Activated T-helper 2 cell treated with anti-CD3 and anti-CD28 coated beads, Interferon-gamma antibody, Interleukin-2, Interleukin-4, amounts not matched to agents 10 μg/mL and 5 μg/mL and 100 μg/mL, durations not matched to agents 14 hours and 24 hours and 36 hours (primary cell): ENCODE measurements around the gene GRK5. TPM values are rescaled to one million over a fixed set of nuclear protein-coding genes. Genes with fewer than 3 reads are reported as not detected.

Source experiments
- DNase-seq: peaks from one replicate; pipeline ENCODE4 v3.0.0; 2021; ENCODE audit warnings: low spot score
- H3K27ac Mint-ChIP-seq: one replicate; pipeline ENCODE4 v1.8.0; 2021; ENCODE audit warnings: mixed read lengths
- H3K27me3 Mint-ChIP-seq: one replicate; pipeline ENCODE4 v1.8.0; 2021; ENCODE audit warnings: low read depth, mixed read lengths
- H3K36me3 Mint-ChIP-seq: one replicate; pipeline ENCODE4 v1.8.0; 2021; ENCODE audit warnings: low read depth, mixed read lengths
- H3K4me1 Mint-ChIP-seq: one replicate; pipeline ENCODE4 v1.8.0; 2021; ENCODE audit warnings: low read depth, mixed read lengths
- H3K4me3 Mint-ChIP-seq: one replicate; pipeline ENCODE4 v1.8.0; 2021; ENCODE audit warnings: low read depth, mild to moderate bottlenecking, moderate library complexity, mixed read lengths
- H3K9me3 Mint-ChIP-seq: one replicate; pipeline ENCODE4 v1.8.0; 2021; ENCODE audit warnings: mixed read lengths
- intact Hi-C: fragments of 100-400 bp; cut with micrococcal nuclease; formaldehyde crosslinking; loops from one replicate; pipeline ENCODE4 v1.15.1; 2023
- total RNA-seq: library from RNA; stranded (reverse); gene quantifications from 2 replicates; pipeline ENCODE4 v1.2.3, GENCODE V29; 2022

The GRK5 gene
- total RNA-seq, 1 donor from 2014 or later, result 24.4 TPM

DNA sequence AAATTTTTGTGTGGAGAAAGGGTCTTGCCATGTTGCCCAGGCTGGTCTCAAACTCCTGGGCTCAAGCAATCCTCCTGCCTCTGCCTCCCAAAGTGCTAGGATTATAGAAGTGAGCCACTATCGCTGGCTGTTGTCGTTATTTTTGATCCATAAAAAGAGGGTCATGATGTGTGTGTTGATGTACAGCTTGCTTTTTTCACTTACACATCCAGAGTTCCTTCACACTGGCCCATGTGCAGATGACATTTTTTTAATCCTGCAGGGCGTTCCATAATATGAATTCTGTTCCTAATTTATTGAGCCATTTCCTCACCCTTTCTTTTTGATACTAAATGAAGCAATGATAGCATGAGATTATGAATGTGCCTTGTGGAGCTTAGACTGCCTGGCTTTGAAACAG, 40.8 kb downstream of the GRK5 start:
- Mint-ChIP-seq H3K4me3 (no peak overlapping the region), H3K4me1 (peaks cover 27% of the 10 kb centered on the region), H3K27ac (no peak overlapping the region), H3K36me3 (no peaks in the 10 kb centered on the region), H3K9me3 (no peaks in the 10 kb centered on the region), H3K27me3 (no peaks in the 10 kb centered on the region)
- intact Hi-C loops, result no loop called here
- no peak for DNase-seq

DNA sequence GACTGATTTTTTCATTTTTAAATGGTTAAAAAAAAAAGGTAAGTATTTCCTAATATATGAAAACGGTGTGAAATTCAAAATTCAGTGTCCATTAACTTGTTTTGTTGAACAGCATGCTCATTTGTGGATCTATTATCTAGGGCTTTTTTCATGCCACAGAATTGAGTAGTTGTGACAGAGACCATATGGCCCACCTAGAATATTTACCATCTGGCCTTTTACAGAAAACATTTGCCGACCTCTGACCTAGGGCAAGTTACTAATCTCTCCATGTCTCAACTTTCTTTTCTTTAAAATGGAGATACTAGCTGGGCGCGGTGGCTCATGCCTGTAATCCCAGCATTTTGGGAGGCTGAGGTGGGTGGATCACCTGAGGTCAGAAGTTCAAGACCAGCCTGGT, 41.3 kb downstream of the GRK5 start:
- Mint-ChIP-seq H3K27ac (no peak overlapping the region), H3K27me3 (no peaks in the 10 kb centered on the region), H3K36me3 (no peaks in the 10 kb centered on the region), H3K4me3 (no peak overlapping the region), H3K4me1 (peaks cover 28% of the 10 kb centered on the region), H3K9me3 (no peaks in the 10 kb centered on the region)
- DNase-seq, result no peak
- intact Hi-C loops, result no loop called here

DNA sequence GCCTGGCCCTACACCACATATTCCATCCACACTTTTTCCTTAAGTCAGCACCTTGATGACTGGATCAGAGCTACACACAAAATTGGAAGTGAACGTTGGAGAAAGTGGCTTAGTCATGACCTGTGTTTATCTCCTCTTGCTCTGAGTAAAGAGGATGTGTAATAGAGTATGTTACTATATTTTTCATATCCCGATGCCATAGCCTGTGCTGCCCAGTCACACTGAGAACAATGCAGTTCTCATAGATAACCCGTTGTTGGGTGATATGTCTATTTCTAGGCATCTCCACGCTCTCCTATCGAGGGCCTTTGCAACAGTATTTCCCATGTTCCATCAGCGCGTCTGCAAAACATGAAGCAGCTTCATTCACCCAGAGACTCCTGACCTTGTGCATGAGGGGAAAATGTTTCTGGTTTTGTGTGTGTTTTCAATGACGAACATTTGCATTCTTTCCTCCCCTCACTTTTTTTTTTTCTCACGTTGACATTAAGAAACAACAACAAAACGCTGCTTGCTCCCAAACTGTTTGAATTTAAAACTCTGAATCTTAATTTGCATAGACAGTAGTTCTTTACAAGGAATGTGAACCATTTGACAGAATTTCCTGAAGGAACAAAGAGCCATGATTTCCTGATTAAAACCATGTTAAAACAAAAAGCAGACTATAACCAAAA, 43.4 kb downstream of the GRK5 start:
- no peak for DNase-seq
- intact Hi-C loops, result loop anchor here (1.0 to 2.0 kb wide), 4 partner anchors 30 to 64 kb away; no protein-coding TSS in a partner anchor
- H3K27ac Mint-ChIP-seq, result no peak overlapping the region
- no peaks in the 10 kb centered on the region for H3K9me3 Mint-ChIP-seq
- H3K27me3 Mint-ChIP-seq, result no peaks in the 10 kb centered on the region
- H3K4me3 Mint-ChIP-seq, result no peak overlapping the region
- H3K4me1 Mint-ChIP-seq, result peaks cover 34% of the 10 kb centered on the region
- H3K36me3 Mint-ChIP-seq, result no peaks in the 10 kb centered on the region

DNA sequence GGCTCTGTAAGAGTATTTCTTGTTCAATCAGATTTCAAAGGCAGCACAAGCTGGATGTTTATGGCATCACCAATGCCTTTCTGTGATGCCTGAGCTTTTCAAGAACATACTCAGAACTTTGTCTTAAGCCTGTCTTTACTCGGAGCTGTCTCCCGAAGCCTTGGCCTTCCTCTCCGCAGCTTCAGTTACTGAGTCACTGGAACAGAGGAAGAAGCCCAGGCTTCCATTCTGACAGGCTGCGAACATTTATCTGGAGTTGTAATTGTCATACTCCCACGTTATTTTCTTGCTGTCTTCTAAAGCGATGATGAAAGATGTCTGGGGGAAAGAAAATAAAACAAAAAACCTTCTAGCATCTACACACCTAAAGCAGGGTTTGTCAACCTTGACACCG, 43.9 kb downstream of the GRK5 start:
- H3K27ac Mint-ChIP-seq, result no peak overlapping the region
- DNase-seq, result no peak
- H3K4me3 Mint-ChIP-seq, result no peak overlapping the region
- no peaks in the 10 kb centered on the region for H3K9me3 Mint-ChIP-seq
- H3K27me3 Mint-ChIP-seq, result no peaks in the 10 kb centered on the region
- H3K4me1 Mint-ChIP-seq, result peaks cover 34% of the 10 kb centered on the region
- H3K36me3 Mint-ChIP-seq, result no peaks in the 10 kb centered on the region
- intact Hi-C loops, result loop anchor here (2.0 kb wide), 3 partner anchors 31 to 63 kb away; no protein-coding TSS in a partner anchor

DNA sequence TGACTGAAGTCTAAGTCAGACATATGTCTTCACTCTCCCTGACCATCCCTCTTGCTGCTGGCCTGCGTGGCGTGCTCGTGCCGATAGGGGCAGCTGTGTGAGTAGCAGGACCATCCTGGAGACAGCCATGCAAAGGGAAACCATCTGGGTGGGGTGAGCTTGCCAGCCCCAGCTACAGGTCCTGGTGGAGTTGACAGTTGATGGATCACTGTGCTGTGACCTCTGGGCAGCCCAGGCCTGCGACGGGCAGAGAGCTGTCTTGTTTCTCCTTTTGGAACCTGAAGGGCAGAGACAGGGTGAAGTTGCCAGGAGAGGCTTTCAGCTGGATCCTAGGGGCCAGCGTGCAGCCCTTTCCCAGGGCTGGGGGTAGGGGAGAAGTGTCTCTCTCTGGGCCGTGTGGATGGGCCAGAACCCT, 44.7 kb downstream of the GRK5 start:
- intact Hi-C loops, result no loop called here
- Mint-ChIP-seq H3K36me3 (no peaks in the 10 kb centered on the region), H3K27ac (no peak overlapping the region), H3K4me1 (peaks cover 33% of the 10 kb centered on the region), H3K27me3 (no peaks in the 10 kb centered on the region), H3K9me3 (no peaks in the 10 kb centered on the region), H3K4me3 (no peak overlapping the region)
- no peak for DNase-seq

DNA sequence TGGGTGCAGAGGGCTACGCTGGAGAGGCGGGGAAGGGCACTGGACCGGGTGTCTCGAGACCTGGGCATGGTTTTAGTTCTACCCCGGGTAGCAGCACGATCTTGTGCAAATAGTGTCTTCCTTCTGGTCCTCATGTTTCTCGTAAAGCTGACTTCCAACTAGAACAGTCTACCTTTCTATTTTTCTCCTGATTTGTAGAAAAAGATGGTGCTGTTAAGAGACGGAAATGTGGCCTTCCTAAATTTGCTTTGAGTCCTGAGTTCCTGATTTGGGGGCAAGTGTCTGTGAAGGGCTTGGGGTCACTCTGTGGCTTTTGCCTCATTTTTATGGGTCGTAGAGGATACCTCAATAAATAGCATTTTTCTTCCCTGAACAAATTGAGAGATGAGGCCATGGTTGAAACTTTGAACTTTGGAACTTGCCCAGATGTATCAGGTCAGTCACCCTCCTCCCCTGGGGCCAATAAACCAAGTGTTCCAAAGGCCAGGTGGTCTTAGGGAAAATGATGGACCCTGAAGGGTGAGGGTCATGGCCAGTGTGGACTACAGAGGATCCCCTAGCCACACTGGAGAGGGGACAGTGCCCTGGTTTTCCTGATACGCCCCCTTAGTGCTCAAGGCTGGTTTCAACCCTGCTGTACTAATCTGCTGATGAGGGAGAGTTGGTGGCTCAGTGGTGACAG, 45.2 kb downstream of the GRK5 start:
- Mint-ChIP-seq H3K36me3 (no peaks in the 10 kb centered on the region), H3K9me3 (no peaks in the 10 kb centered on the region), H3K27ac (no peak overlapping the region), H3K27me3 (no peaks in the 10 kb centered on the region), H3K4me1 (peaks cover 33% of the 10 kb centered on the region), H3K4me3 (no peak overlapping the region)
- DNase-seq, result no peak
- intact Hi-C loops, result loop anchor here (1.0 kb wide), 1 partner anchor 40 kb away; no protein-coding TSS in a partner anchor

DNA sequence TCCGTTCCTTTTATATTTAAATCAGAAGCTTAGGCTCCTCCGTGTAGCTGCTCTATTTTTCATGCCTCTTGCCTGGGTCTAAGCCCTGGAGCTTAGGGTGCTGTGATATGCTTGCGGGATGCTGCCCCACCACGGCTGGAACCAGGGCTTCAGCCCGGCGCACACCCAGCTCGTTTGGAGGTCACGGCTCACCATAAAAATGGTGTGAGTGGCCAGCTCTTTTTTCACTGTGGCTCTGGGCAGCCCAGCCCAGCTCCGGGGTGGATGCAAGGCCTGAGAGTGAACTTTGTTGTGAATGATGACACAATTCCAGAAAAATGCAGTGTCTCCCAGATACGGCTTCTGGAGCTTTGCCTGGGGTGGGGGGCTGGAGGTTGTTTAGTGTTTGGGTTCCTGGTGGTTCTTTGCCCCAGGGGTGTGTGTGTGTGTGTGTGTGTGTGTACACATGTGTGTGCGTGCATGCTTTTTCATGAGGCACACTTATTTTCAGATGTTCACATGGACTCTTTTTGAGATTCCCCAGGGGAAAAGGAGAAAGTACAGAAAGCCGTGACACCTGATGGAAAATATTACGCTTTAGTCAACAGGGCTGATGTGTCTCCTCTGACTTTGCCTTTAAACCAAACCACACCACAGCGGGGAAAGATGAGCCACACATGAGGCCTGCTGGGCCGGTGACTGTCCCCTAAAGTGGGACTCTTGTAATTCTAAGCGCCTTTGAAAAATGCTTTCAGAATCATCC, 46.2 kb downstream of the GRK5 start:
- DNase-seq, result no peak
- Mint-ChIP-seq H3K4me1 (peaks cover 33% of the 10 kb centered on the region), H3K9me3 (no peaks in the 10 kb centered on the region), H3K27ac (peak overlapping the region; percentile 89), H3K4me3 (no peak overlapping the region), H3K36me3 (no peaks in the 10 kb centered on the region), H3K27me3 (no peaks in the 10 kb centered on the region)
- intact Hi-C loops, result loop anchor here (1.0 kb wide), 2 partner anchors 16 to 41 kb away; no protein-coding TSS in a partner anchor

DNA sequence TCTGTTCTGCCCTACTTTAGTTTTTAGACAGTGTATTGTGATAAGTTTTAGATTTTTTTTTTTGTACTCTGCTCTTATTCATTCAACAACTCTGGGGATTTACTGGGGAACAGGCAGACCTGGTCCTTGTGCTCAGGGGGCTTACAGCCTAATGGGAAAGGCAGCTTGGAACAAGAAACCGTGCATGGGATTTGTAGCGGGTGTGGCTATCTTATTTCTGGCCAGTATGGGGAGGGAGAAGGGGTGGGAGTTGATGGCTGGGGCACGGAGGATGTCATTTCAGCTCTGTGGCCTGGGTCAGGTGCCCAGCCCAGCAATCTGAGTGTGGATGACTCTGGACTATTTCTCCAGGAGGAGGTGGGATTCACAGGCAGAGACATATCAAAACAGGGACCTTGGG, 47.0 kb downstream of the GRK5 start:
- Mint-ChIP-seq H3K9me3 (no peaks in the 10 kb centered on the region), H3K27ac (peak overlapping the region; percentile 89), H3K4me3 (no peak overlapping the region)

DNA sequence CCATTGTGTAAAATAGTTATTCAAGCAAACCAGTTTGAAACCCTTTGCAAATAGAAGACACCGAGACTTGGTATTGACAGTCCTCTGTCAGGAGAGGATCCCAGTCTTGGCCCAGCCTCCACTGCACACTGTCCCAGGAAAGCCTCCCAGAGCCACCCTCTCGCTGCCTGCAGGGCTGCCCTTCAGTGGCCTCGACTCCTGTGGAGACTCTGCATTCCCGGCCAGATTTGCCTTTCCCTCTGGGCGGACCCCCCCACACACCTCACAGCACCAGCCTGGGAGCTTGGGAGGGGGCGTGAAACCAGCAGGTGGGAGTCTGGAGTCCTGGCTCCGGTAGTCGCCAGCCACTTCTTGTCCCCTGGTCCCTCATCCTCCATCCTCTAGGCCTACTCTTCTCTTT, 48.7 kb downstream of the GRK5 start:
- Mint-ChIP-seq H3K4me3 (no peak overlapping the region), H3K9me3 (no peaks in the 10 kb centered on the region), H3K4me1 (peaks cover 28% of the 10 kb centered on the region), H3K27ac (no peak overlapping the region), H3K27me3 (no peaks in the 10 kb centered on the region), H3K36me3 (peaks cover 3% of the 10 kb centered on the region)
- intact Hi-C loops, result no loop called here
- DNase-seq, result no peak

More for the DNA sequence above, 47.0 kb downstream of the GRK5 start:
- peaks cover 34% of the 10 kb centered on the region for H3K4me1 Mint-ChIP-seq
- DNase-seq, result no peak
- no peaks in the 10 kb centered on the region for H3K27me3 Mint-ChIP-seq
- peaks cover 2% of the 10 kb centered on the region for H3K36me3 Mint-ChIP-seq
- intact Hi-C loops, result loop anchor here (1.0 kb wide), 1 partner anchor 15 kb away; no protein-coding TSS in a partner anchor

DNA sequence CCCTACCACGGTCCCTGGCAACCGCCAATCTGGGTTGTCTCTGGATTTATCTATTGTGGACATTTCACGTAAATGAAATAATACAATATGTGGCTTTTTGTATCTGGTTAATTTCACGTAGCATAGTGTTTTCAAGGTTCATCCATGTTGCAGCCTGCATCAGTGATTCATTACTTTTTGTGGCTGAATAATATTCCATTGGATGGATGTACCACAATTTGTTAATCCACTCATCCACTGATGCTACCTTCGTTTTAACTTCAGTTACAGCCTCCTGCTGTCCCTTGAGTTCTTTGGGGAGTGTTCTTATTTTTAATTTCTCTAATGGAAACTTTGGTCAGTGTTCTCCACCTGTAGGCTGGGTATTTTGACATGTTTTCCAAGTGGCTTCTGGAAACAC, 49.5 kb downstream of the GRK5 start:
- Mint-ChIP-seq H3K27me3 (no peaks in the 10 kb centered on the region), H3K36me3 (peaks cover 3% of the 10 kb centered on the region), H3K9me3 (no peaks in the 10 kb centered on the region), H3K4me1 (peaks cover 24% of the 10 kb centered on the region), H3K4me3 (no peak overlapping the region), H3K27ac (no peak overlapping the region)
- no peak for DNase-seq
- intact Hi-C loops, result no loop called here

DNA sequence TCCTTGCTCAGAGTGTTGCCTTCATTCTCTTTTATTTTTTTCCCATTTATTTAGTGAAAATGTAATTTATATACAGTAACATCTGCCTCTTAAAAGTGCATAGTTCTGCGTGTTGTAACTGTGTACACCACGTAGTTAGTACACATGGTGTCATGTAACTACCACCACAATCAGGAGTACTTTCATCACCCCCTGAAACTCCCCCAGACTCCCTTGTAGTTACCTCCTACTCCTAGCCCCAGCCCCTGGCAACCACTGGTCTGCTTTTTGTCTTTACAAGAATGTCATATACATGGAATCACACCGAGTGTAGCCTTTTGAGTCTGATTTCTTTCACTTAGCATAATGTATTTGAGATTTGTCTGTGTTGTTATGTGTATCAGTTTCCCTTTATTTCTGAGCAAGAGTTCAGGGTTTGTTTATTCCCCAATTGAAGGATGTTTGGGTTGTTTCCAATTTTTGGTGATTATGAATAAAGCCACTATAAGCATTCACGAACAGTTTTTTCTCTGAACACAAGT, 50.6 kb downstream of the GRK5 start:
- DNase-seq, result no peak
- Mint-ChIP-seq H3K27me3 (no peaks in the 10 kb centered on the region), H3K36me3 (peaks cover 6% of the 10 kb centered on the region), H3K9me3 (no peaks in the 10 kb centered on the region), H3K27ac (no peak overlapping the region), H3K4me3 (no peak overlapping the region), H3K4me1 (peaks cover 20% of the 10 kb centered on the region)
- intact Hi-C loops, result no loop called here

DNA sequence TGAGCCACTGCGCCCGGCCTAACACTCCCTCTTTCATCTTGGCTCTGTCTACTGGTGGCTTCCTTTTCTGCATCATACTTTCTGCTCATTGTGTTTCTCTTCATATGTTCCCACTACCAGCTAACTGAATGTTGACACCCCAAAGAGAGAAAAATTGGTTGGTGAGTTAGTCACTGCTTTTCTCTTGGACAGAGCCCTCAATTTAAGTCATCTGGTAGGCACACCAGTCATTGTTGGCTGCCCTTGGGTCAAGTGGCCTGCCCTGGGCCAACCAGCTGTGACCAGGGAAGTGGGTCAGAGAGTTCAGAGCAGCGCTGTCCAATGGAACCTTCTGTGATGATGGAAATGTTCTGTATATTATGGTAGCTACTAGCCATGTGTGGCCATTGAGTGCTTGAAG, 52.0 kb downstream of the GRK5 start:
- H3K9me3 Mint-ChIP-seq, result no peaks in the 10 kb centered on the region
- H3K4me1 Mint-ChIP-seq, result peaks cover 11% of the 10 kb centered on the region
- no peak for DNase-seq
- intact Hi-C loops, result no loop called here
- H3K4me3 Mint-ChIP-seq, result no peak overlapping the region
- no peaks in the 10 kb centered on the region for H3K27me3 Mint-ChIP-seq
- H3K27ac Mint-ChIP-seq, result no peak overlapping the region
- H3K36me3 Mint-ChIP-seq, result peaks cover 10% of the 10 kb centered on the region
